HEK293 (cell line): ENCODE results near the gene MRPS22.

Source experiments
- CTCF ChIP-seq: fragments of 450-650 bp; formaldehyde crosslinking; IDR thresholded peaks from 2 replicates; pipeline ENCODE4 v1.5.1; 2016; ENCODE audit warnings: missing biosample characterization, missing genetic modification characterization
- ZNF549 ChIP-seq: fragments of 450-650 bp; IDR thresholded peaks from 2 replicates; pipeline ENCODE4 v1.5.1; 2018; ENCODE audit warnings: missing biosample characterization, missing genetic modification characterization, mild to moderate bottlenecking, inconsistent platforms, moderate library complexity
- ZNF792 ChIP-seq: fragments of 450-650 bp; formaldehyde crosslinking; IDR thresholded peaks from 2 replicates; pipeline ENCODE4 v1.5.1; 2016; ENCODE audit warnings: missing biosample characterization, missing genetic modification characterization

DNA sequence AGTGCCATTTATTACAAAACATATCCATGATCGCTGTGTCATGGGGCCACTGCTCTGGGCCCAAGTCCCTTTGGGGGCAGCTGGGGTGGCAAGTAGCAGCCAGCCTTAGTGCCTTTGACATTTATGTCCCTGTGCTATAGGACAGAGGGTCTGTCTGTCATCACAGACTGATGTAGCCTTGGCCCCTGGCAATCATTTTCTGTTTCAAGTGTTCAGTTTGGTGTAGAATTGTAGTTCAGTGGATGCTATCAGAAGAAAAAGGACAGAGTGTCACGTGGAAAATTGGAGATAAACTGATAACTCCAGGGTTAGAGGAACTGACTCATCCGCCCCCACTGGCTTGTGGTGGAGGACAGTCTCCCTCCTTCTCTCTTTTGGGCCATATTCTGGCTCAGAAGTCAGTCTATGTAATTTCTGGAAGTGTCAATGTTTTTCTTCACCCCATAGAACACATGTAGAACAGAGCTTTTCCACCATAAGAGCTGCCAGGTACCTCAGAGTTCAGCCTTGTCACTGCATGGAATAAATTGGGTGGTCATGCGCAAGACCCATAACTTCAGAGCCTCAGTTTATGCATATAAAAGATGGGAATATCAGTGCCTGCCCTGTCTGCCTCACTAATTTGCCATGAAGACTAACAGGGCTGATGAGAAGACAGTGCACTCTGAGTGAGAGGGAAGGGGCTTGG lies 4.5 kb upstream of the MRPS22 start:
- no peak for TF ChIP-seq CTCF
- no peak for TF ChIP-seq ZNF549 (tag by site-specific recombination)
- TF ChIP-seq ZNF792 (tag by site-specific recombination): no peak
